Measurements from ENCODE around the gene TRMT1. TPM values are rescaled to one million over a fixed set of nuclear protein-coding genes. Genes with fewer than 3 reads are reported as not detected.

Gene TRMT1
- total RNA-seq, 1 experiment from 2014 or later = 106 TPM

- POLR2A ChIA-PET = interaction anchor here (0.6 kb wide), 1 partner anchor 63 kb away, joined by 5 read pairs; no protein-coding TSS in a partner anchor
- Mint-ChIP-seq H3K36me3 (no peaks in the 10 kb centered on the region), H3K4me1 (peaks cover 30% of the 10 kb centered on the region), H3K4me3 (no peak overlapping the region), H3K27me3 (ENCODE audit: low read depth) (peaks cover 17% of the 10 kb centered on the region), H3K9me3 (no peaks in the 10 kb centered on the region), H3K27ac (no peak overlapping the region)
- ATAC-seq (peak; percentile 77), DNase-seq (ENCODE audit: low spot score) (peak; percentile 76)
- 0 out of 2 replicates have a peak, but pooled peaks have one; percentile 49 for TF ChIP-seq CTCF (IDR thresholded peaks at IDR 0.05)
- no peak for TF ChIP-seq IRF1 (CRISPR knock-in tag; IDR thresholded peaks at IDR 0.05)
- CTCF ChIA-PET = interaction anchor here (0.6 to 9.2 kb wide), 13 partner anchors 11 to 124 kb away, joined by 3 to 276 read pairs (median 5); no protein-coding TSS in a partner anchor
These were observed 27.2 kb downstream of the TRMT1 start for GRCh38 chr19:13089139-13089856.

GRCh38 chr19:13087795-13088537 lies 28.6 kb downstream of the TRMT1 start:
- CTCF ChIA-PET = interaction anchor here (0.5 to 20.5 kb wide), 9 partner anchors 9 to 122 kb away, joined by 3 to 294 read pairs (median 6); no protein-coding TSS in a partner anchor
- DNase-seq (ENCODE audit: low spot score) = no peak
- H3K27ac Mint-ChIP-seq = no peak overlapping the region
- POLR2A ChIA-PET = no interaction called here
- no peak for ATAC-seq
- H3K4me3 Mint-ChIP-seq = no peak overlapping the region
- H3K9me3 Mint-ChIP-seq = no peaks in the 10 kb centered on the region
- H3K36me3 Mint-ChIP-seq = no peaks in the 10 kb centered on the region
- TF ChIP-seq EMX1 (CRISPR knock-in tag; IDR thresholded peaks at IDR 0.05) (no peak), ZNF121 (CRISPR knock-in tag; IDR thresholded peaks at IDR 0.05) (no peak), ATF1 (CRISPR knock-in tag; IDR thresholded peaks at IDR 0.05) (no peak), ZBTB43 (CRISPR knock-in tag; IDR thresholded peaks at IDR 0.05) (no peak), ARID4B (CRISPR knock-in tag; IDR thresholded peaks at IDR 0.05; ENCODE audit: borderline replicate concordance) (no peak), ZNF138 (CRISPR knock-in tag; conservative IDR thresholded peaks at IDR 0.05) (no peak), GTF2I (CRISPR knock-in tag; conservative IDR thresholded peaks at IDR 0.05) (no peak), FOXP1 (CRISPR knock-in tag; IDR thresholded peaks at IDR 0.05; ENCODE audit: borderline replicate concordance) (no peak), SMAD4 (CRISPR knock-in tag; IDR thresholded peaks at IDR 0.05) (no peak)
- H3K4me1 Mint-ChIP-seq = peaks cover 31% of the 10 kb centered on the region
- peaks cover 18% of the 10 kb centered on the region for H3K27me3 Mint-ChIP-seq (ENCODE audit: low read depth)

GRCh38 chr19:13087295-13087694 lies 29.2 kb downstream of the TRMT1 start:
- H3K9me3 Mint-ChIP-seq = no peaks in the 10 kb centered on the region
- H3K27me3 Mint-ChIP-seq (ENCODE audit: low read depth) = peaks cover 18% of the 10 kb centered on the region
- ChIA-PET CTCF (interaction anchor here (0.5 to 20.5 kb wide), 8 partner anchors 9 to 122 kb away, joined by 3 to 294 read pairs (median 6); no protein-coding TSS in a partner anchor), POLR2A (no interaction called here)
- H3K36me3 Mint-ChIP-seq = no peaks in the 10 kb centered on the region
- no peak overlapping the region for H3K27ac Mint-ChIP-seq
- H3K4me1 Mint-ChIP-seq = peaks cover 37% of the 10 kb centered on the region
- no peak for ATAC-seq
- no peak overlapping the region for H3K4me3 Mint-ChIP-seq
- DNase-seq (ENCODE audit: low spot score) = no peak
- TF ChIP-seq JAZF1 (CRISPR knock-in tag; IDR thresholded peaks at IDR 0.05) = no peak
- TF ChIP-seq ARID4B (CRISPR knock-in tag; IDR thresholded peaks at IDR 0.05; ENCODE audit: borderline replicate concordance) = no peak
- no peak for TF ChIP-seq FOXP1 (CRISPR knock-in tag; IDR thresholded peaks at IDR 0.05; ENCODE audit: borderline replicate concordance)
- no peak for TF ChIP-seq KAT7 (CRISPR knock-in tag; IDR thresholded peaks at IDR 0.05; ENCODE audit: borderline replicate concordance)
- no peak for TF ChIP-seq ZNF232 (CRISPR knock-in tag; IDR thresholded peaks at IDR 0.05)
- no peak for TF ChIP-seq CBFB (CRISPR knock-in tag; IDR thresholded peaks at IDR 0.05; ENCODE audit: low read depth)
- TF ChIP-seq ZNF121 (CRISPR knock-in tag; IDR thresholded peaks at IDR 0.05) = no peak

Data from WTC11 (cell line).